GM13976 (cell line): ENCODE measurements around the gene ZNF497.
"Not testable (repeated sequence)": the region's sequence is repeated elsewhere in the genome, so short reads cannot be mapped to it uniquely, and the experiment has no call there.

Experiments used
- DNase-seq: peaks from one replicate; pipeline ENCODE4 v3.0.0; 2012; ENCODE audit warnings: low spot score
- in situ Hi-C: fragments of 300-500 bp; cut with MboI; formaldehyde crosslinking; loops from one replicate; pipeline ENCODE4 v1.12.0; 2022; ENCODE audit warnings: low sequenced_read_pairs, mixed read lengths, inconsistent platforms; ENCODE audit not compliant: unreplicated experiment
- TF ChIP-seq, protein P1 (sequence below): IDR thresholded peaks from 2 replicates; pipeline ENCODE4 v1.5.1; 2012; ENCODE audit warnings: borderline replicate concordance, mild to moderate bottlenecking; ENCODE audit not compliant: insufficient read depth; ENCODE audit errors: extremely low read depth, missing control alignments, control extremely low read depth

The ZNF497 gene

DNA sequence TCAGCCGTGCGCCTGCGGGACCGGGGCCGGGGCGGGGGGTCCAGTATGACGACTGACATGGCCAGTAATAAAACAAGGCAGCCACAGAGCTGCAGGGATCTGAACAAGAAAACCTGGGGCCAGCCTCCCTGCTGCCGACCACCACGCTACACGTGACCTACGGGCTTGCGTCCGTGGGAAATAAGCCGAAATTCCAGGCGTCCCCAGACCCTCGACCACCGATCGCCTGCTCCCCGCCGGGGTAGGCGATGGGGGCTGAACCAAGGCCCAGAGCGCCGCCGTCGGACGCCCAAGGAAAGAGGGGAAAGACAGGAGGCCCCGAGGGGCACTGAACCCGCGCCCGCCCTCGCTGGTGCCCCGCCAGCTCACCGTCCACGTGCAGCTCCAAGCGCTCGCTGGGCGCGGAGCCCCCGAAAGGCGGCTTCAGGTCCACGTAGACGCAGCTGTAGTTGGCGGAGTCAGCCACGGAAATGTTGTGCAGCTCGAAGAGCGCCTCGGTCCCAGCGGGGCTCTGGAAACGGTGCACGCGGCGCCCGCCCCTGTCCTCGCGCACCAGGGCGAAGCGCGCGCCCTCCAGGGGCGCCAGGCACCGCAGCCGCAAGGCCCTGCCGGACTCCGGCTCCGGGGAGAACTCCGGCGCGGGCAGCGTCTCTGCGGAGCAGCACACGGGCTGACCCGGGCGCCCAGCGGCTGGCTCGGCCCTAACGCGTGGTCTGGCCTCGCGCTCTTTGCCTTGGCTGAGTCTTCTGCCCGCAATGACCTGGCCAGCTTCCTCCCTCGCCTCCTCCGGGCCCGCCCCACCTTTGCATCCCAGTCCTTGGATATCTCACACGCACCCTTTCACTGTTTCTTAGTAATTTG is 12.3 kb downstream of the ZNF497 start:
- TF ChIP-seq, protein P1, sequence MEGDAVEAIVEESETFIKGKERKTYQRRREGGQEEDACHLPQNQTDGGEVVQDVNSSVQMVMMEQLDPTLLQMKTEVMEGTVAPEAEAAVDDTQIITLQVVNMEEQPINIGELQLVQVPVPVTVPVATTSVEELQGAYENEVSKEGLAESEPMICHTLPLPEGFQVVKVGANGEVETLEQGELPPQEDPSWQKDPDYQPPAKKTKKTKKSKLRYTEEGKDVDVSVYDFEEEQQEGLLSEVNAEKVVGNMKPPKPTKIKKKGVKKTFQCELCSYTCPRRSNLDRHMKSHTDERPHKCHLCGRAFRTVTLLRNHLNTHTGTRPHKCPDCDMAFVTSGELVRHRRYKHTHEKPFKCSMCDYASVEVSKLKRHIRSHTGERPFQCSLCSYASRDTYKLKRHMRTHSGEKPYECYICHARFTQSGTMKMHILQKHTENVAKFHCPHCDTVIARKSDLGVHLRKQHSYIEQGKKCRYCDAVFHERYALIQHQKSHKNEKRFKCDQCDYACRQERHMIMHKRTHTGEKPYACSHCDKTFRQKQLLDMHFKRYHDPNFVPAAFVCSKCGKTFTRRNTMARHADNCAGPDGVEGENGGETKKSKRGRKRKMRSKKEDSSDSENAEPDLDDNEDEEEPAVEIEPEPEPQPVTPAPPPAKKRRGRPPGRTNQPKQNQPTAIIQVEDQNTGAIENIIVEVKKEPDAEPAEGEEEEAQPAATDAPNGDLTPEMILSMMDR: no peak
- in situ Hi-C loops: no loop called here
- no peak for DNase-seq

DNA sequence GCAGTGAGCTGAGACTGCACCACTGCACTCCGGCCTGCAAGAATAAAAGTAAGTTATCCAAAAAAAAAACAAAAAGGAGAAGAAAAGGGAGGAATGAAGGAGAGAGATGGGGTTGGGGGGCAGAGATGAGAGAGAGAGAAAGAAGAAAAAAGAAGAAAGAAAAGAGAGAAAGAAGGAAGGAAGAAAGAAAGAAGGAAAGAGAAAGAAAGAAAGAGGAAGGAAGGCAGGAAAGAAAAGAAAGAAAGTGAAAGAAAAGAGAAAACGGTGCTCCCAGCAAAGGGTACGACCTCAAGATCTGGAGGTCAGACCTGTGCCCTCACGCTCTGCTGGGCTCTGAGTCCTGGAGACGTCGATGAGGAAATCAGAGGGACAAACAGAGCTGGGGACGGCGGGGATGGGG is 13.0 kb downstream of the ZNF497 start:
- in situ Hi-C loops: no loop called here
- no peak for DNase-seq
- TF ChIP-seq, protein P1: no peak

DNA sequence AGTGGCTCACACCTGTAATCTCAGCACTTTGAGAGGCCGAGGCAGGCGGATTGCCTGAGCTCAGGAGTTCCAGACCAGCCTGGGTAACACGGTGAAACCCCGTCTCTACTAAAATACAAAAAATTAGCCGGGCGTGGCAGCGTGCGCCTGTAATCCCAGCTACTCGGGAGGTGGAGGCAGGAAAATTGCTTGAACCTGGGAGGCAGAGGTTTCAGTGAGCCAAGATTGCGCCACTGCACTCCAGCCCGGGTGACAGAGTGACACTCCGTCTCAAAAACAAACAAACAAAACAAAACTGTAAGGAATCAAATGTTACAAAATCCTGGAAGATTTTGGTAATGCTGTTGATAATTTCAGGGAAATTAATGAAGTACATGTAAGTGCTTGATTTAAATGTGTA is 14.5 kb downstream of the ZNF497 start:
- in situ Hi-C loops: not testable (repeated sequence)

DNA sequence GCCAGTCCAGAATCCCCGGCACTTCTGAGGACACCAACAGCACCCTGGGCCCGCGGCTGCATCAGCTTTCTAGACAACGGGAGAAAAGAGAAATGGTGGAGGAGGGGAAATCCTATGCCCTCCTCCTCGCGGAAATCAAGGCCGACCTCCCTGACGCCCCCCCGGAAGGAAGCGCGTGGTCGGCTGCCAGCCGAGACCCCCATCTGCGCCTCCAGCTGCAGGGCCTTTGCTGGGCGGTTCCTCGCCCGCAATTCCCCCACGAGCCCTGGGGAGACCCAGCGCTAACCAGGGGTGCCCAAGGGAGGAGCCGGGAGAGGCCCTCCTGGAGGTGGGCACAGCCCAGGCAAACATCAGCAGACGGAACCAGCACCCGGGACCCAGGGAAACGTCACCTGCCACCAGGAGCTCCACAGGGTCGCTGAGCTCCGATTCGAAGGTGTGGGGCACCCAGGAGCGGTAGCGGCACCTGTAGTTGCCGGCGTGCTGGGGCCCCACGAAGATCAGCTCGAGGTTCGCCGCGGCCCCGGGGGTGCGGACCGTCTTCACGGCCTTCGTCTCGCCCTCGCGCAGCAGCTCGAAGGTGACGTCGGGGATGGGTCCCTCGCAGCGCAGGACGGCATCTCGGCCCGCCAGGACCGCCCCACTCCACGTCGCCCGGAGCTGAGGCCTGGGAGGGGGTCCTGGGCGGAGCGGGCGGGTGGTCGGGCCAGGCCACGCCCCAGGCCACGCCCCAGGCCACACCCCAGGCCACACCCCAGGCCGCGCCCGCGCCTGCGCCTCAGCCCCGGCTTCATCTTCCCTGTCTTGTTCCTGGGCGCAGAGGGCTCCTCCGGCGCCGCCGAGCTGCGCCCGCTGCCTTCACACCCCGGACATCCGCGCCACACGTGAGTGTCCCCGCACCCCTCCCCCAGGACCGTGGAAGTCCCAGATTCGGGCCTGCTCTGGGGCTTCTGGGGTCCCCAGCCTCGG is 15.3 kb downstream of the ZNF497 start:
- TF ChIP-seq, protein P1: no peak
- in situ Hi-C loops: no loop called here
- peak; percentile 96 for DNase-seq

More for the DNA sequence above, 14.5 kb downstream of the ZNF497 start:
- DNase-seq: not testable (repeated sequence)

DNA sequence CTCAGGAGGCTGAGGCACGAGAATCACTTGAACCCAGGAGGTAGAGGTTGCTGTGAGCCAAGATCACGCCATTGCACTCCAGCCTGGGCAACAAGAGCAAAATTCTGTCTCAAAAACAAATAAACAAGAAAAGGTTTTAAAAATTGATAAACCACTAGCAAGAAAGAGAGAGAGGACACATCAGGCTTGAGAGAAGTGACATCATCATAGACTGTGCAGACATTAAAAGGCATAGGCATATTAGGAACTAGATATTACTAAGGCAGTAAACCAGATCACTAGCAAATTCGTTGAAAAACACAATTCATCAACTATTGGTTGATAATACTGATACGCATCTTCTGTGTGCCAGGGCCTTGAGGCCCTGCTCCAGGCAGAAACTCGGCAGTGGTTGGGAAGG is 17.0 kb downstream of the ZNF497 start:
- TF ChIP-seq, protein P1: no peak
- in situ Hi-C loops: no loop called here
- no peak for DNase-seq

DNA sequence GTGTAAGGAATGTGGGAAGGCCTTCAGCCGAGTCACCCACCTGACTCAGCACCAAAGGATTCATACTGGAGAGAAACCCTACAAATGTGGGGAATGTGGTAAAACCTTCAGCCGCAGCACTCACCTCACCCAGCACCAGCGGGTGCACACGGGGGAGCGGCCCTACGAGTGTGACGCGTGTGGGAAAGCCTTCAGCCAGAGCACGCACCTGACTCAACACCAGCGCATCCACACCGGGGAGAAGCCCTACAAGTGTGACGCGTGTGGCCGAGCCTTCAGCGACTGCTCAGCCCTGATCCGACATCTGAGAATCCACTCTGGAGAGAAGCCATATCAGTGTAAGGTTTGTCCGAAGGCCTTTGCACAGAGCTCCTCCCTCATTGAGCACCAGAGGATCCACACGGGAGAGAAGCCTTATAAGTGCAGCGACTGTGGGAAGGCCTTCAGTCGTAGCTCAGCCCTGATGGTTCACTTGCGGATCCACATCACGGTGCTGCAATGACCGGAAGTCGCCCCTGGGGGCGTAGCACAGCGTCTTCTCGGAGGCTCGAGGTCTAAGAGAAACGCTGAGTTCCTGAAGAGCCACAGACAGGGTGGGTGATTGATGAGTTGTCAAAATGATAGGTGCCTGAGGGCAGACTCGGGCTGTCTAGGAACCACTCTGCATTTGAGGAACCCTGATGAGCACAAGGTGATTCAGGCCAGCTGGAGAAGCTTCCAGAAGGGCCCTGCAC is 23.6 kb downstream of the ZNF497 start:
- no peak for DNase-seq
- in situ Hi-C loops: no loop called here

More for the DNA sequence above, 23.6 kb downstream of the ZNF497 start:
- TF ChIP-seq, protein P1: no peak
